Lower leg skin (tissue), 4 donors: Measurements from ENCODE around the gene TCEANC2. TPM values are rescaled to one million over a fixed set of nuclear protein-coding genes. Genes with fewer than 3 reads are reported as not detected.

ENCODE experiments used
- DNase-seq, 2 donors: peaks; one replicate each; pipeline ENCODE4 v3.0.0-alpha.2; 2019; ENCODE audit warnings: low spot score in 2 of 2
- H3K4me3 ChIP-seq: fragments of 200-600 bp; sonication (generic); 2 replicates; pipeline ENCODE4 v1.5.1; 2017; ENCODE audit warnings: mild to moderate bottlenecking, low read depth; ENCODE audit not compliant: poor library complexity, severe bottlenecking
- POLR2A ChIP-seq, 2 donors: fragments of 450-650 bp; IDR thresholded peaks; one replicate each; pipeline ENCODE4 v1.6.1; 2016 to 2017; ENCODE audit warnings: antibody characterized with exemption in 2 of 2, mild to moderate bottlenecking in 1 of 2, moderate library complexity in 1 of 2
- WGBS, 2 donors: methylation state at CpG; one replicate each; pipeline ENCODE4 v1.1.5; 2018; 5-methylcytosine and 5-hydroxymethylcytosine counted together
- intact Hi-C: fragments of 100-400 bp; cut with DNase I; formaldehyde crosslinking; loops from one replicate; pipeline ENCODE4 v1.15.0; 2023; ENCODE audit warnings: low total_unique reads
- total RNA-seq, 4 donors: library from RNA; depleted of rRNA; stranded (reverse); fragments of >200 nt; gene quantifications; one replicate each; pipeline ENCODE4 v1.1.0, GENCODE V29; 2016
- TF ChIP-seq, protein P1 (sequence below), 3 donors: fragments of 450-650 bp; IDR thresholded peaks; one replicate each; pipeline ENCODE4 v1.5.1; 2016; ENCODE audit warnings: antibody characterized with exemption in 3 of 3, mild to moderate bottlenecking in 3 of 3, moderate library complexity in 2 of 3

Gene TCEANC2
- total RNA-seq, 4 donors from 2014 or later: 3.1 to 4.3 (median 3.8) TPM

DNA sequence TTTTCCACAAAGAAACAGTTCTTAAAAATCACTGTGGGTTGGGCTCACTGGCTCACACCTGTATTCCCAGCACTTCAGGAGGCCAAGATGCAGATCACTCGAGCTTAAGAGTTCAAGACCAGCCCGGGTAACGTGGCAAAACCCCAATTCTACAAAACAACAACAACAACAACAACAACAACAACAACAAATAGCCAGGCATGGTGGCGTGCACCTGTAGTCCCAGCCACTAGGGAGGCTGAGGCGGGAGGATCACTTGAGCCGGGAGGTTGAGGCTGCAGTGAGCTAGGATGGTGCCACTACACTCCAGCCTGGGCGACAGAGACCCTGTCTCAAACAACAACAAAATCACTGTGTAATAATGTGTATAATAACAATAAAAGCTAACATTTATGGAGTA, 58.6 kb downstream of the TCEANC2 start:
- WGBS, 2 donors: 92 to 97% methylated on average over 7 of the region's 7 CpGs
- no peak for TF ChIP-seq POLR2A (IDR thresholded peaks at IDR 0.05)
- TF ChIP-seq, protein P1, sequence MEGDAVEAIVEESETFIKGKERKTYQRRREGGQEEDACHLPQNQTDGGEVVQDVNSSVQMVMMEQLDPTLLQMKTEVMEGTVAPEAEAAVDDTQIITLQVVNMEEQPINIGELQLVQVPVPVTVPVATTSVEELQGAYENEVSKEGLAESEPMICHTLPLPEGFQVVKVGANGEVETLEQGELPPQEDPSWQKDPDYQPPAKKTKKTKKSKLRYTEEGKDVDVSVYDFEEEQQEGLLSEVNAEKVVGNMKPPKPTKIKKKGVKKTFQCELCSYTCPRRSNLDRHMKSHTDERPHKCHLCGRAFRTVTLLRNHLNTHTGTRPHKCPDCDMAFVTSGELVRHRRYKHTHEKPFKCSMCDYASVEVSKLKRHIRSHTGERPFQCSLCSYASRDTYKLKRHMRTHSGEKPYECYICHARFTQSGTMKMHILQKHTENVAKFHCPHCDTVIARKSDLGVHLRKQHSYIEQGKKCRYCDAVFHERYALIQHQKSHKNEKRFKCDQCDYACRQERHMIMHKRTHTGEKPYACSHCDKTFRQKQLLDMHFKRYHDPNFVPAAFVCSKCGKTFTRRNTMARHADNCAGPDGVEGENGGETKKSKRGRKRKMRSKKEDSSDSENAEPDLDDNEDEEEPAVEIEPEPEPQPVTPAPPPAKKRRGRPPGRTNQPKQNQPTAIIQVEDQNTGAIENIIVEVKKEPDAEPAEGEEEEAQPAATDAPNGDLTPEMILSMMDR (IDR thresholded peaks at IDR 0.05): no peak
- no peak for DNase-seq
- no peak overlapping the region for H3K4me3 ChIP-seq
- intact Hi-C loops: no loop called here

DNA sequence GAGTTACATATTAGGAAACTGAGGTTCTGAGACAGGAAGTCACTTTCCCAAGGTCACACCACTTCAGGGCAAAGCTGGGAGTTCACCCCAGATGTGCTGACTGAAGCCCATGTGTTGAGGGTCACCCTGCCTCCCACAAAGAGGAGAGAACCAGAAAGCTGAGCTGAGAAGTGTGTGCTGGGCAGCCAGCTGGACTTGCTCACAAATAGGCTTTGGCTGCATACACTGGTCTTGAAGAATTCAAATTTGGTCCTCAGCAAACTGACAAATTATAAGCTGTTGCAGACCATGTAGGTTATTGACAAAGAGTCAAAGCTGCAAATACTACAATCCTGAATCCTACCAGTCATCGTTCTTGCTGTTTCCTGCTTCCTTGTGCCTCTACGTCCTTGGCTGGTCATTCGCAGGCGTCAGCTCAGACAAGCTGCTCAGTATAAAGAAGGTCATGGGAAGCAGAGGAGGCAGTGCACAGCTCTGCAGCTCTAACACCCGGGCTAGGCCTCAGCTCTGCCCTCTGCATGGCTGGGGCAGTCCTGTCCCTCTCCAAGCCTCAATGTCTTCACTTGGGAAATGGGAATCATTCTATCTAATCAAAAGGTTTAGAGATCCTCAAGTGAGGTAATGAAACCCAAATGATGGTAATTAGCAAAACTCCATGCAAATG, 59.4 kb downstream of the TCEANC2 start:
- no peak for DNase-seq
- TF ChIP-seq POLR2A (IDR thresholded peaks at IDR 0.05): no peak
- TF ChIP-seq, protein P1 (IDR thresholded peaks at IDR 0.05): no peak
- H3K4me3 ChIP-seq: no peak overlapping the region
- 85 to 91% methylated on average over 5 of the region's 5 CpGs for WGBS, 2 donors
- intact Hi-C loops: no loop called here

DNA sequence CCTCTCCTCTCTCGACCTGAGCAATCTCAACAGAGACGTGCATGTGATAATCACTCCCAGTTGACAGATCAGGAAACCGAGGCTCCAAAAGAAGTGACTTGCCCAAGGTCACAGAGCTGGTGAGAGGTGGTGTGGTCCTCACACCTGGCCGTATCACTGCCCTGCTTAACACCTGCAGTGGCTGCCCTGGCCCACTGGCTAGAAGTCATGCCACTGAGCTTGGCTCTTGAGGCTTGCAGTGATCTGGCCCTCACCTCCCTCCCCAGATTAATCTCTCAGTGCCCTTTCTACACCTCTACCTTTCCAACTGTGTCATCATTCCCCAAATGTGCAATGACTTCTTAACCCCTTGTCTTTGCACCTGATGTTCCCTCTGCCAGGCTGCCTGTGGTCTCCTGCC, 60.6 kb downstream of the TCEANC2 start:
- DNase-seq: peak in 1 of 2 donors; percentile 50
- WGBS, 2 donors: 89% methylated on average over 4 of the region's 4 CpGs
- intact Hi-C loops: no loop called here
- TF ChIP-seq, protein P1 (IDR thresholded peaks at IDR 0.05): no peak
- no peak for TF ChIP-seq POLR2A (IDR thresholded peaks at IDR 0.05)
- no peak overlapping the region for H3K4me3 ChIP-seq

DNA sequence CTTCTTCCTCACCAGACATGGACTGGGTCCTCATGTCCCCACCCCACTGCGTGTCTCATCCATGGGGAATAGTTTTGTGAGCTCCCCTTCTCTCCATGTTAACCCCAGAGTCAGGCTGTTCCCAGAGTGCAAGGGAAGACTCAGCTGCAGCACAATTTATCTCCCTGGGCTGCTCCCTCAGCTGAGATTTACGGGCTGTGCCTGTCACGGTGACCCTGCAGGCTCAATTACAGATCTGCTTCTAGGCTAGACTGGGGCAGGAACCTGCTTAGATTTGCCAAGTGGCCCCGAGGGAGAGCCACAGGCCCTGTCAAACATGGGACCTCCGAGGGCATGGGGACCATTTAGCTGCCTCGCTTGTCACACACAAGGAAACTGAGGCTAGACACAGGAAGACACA, 61.5 kb downstream of the TCEANC2 start:
- 78 to 85% methylated on average over 6 of the region's 6 CpGs for WGBS, 2 donors
- intact Hi-C loops: no loop called here
- TF ChIP-seq, protein P1 (IDR thresholded peaks at IDR 0.05): no peak
- no peak for TF ChIP-seq POLR2A (IDR thresholded peaks at IDR 0.05)
- H3K4me3 ChIP-seq: no peak overlapping the region
- no peak for DNase-seq

DNA sequence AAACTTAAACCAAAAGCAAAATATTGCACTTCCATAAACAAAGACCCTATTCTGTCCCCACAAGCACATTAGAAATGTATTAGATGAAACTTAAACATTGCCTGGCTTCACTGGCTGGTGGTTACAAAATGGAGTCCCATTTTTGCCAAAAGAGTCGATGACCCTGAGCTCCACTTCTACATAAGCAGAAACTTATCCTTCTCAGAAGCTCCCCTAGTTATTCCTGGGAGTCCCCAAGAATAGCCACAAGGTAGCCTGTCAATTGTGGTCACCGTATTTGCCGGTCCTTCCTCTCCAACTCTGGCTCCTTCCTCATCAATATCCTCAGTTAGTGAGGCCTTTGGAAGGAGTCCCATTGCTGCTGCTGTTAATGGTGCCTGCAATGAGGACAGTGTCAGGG, 62.1 kb downstream of the TCEANC2 start:
- intact Hi-C loops: no loop called here
- WGBS, 2 donors: 93 to 94% methylated on average over 3 of the region's 3 CpGs
- DNase-seq: no peak
- H3K4me3 ChIP-seq: no peak overlapping the region
- TF ChIP-seq POLR2A (IDR thresholded peaks at IDR 0.05): no peak
- TF ChIP-seq, protein P1 (IDR thresholded peaks at IDR 0.05): no peak
